Fibroblast of pulmonary artery (primary cell): Measurements from ENCODE around the gene TFAP2A.

Experiments
- DNase-seq: peaks from one replicate; pipeline ENCODE4 v3.0.0-alpha.2; 2010; ENCODE audit warnings: low read depth
- H3K4me3 ChIP-seq: replicated peaks from 2 replicates; pipeline ENCODE4 v1.5.1; 2011; ENCODE audit warnings: low read depth, mild to moderate bottlenecking, control low read depth, low read length, moderate library complexity
- CTCF ChIP-seq: IDR thresholded peaks from 2 replicates; pipeline ENCODE4 v1.5.1; 2011; ENCODE audit warnings: mild to moderate bottlenecking, control low read depth, low read length, inconsistent platforms; ENCODE audit errors: missing control alignments

Gene TFAP2A

GRCh38 chr6:10386220-10386619, 28.7 kb downstream of the TFAP2A start:
- no peak overlapping the region for H3K4me3 ChIP-seq
- DNase-seq: no peak
- no peak for TF ChIP-seq CTCF

- no peak for TF ChIP-seq CTCF
- no peak for DNase-seq
- H3K4me3 ChIP-seq: no peak overlapping the region
Measured at GRCh38 chr6:10385524-10386132, 29.2 kb downstream of the TFAP2A start.

GRCh38 chr6:10384610-10385523, 30.0 kb downstream of the TFAP2A start:
- no peak overlapping the region for H3K4me3 ChIP-seq
- no peak for DNase-seq
- no peak for TF ChIP-seq CTCF

GRCh38 chr6:10384091-10384609, 30.7 kb downstream of the TFAP2A start:
- no peak for TF ChIP-seq CTCF
- no peak overlapping the region for H3K4me3 ChIP-seq

GRCh38 chr6:10383331-10384090, 31.4 kb downstream of the TFAP2A start:
- no peak overlapping the region for H3K4me3 ChIP-seq
- no peak for TF ChIP-seq CTCF
- no peak for DNase-seq

More at GRCh38 chr6:10384091-10384609, 30.7 kb downstream of the TFAP2A start:
- DNase-seq: no peak

GRCh38 chr6:10382728-10383330, 32.0 kb downstream of the TFAP2A start:
- no peak for DNase-seq
- TF ChIP-seq CTCF: no peak
- no peak overlapping the region for H3K4me3 ChIP-seq
